Dendritic cell treated with granulocyte-macrophage colony-stimulating factor and Interleukin-4, amounts not matched to agents 40 ng/mL and 50 ng/mL, for 4 days (primary cell): ENCODE results near the gene CIRBP.
A peak's percentile ranks its signal among the peaks of the same experiment; 100 is the strongest.

ENCODE experiments used
- H3K27ac Mint-ChIP-seq: one replicate; pipeline ENCODE4 v1.8.0; 2022; ENCODE audit warnings: mild to moderate bottlenecking, mixed read lengths
- H3K27me3 Mint-ChIP-seq: one replicate; pipeline ENCODE4 v1.8.0; 2022; ENCODE audit warnings: mild to moderate bottlenecking, mixed read lengths
- H3K36me3 Mint-ChIP-seq: one replicate; pipeline ENCODE4 v1.8.0; 2022; ENCODE audit warnings: low read depth, mixed read lengths
- H3K4me1 Mint-ChIP-seq: one replicate; pipeline ENCODE4 v1.8.0; 2022; ENCODE audit warnings: low read depth, mixed read lengths
- H3K4me3 Mint-ChIP-seq: one replicate; pipeline ENCODE4 v1.8.0; 2022; ENCODE audit warnings: mild to moderate bottlenecking, moderate library complexity, mixed read lengths
- H3K9me3 Mint-ChIP-seq: one replicate; pipeline ENCODE4 v1.8.0; 2022; ENCODE audit warnings: mixed read lengths
- intact Hi-C: fragments of 100-400 bp; cut with micrococcal nuclease; formaldehyde crosslinking; loops from one replicate; pipeline ENCODE4 v1.15.0; 2022

Gene CIRBP

GRCh38 chr19:1285737-1286360 lies 16.7 kb downstream of the CIRBP start, which contains the start of gene EFNA2:
Gene EFNA2 (plus strand): TSS chr19:1285873. CDS start chr19:1286169, 296 bp downstream.
- Mint-ChIP-seq H3K4me1 (peaks cover 10% of the 10 kb centered on the region), H3K27ac (no peak within 1 kb of the TSS), H3K4me3 (peak within 1 kb of the TSS; percentile 62), H3K36me3 (no peaks in the 10 kb centered on the region), H3K27me3 (peaks cover 71% of the 10 kb centered on the region), H3K9me3 (no peaks in the 10 kb centered on the region)
- intact Hi-C loops, result no loop called here

DNA sequence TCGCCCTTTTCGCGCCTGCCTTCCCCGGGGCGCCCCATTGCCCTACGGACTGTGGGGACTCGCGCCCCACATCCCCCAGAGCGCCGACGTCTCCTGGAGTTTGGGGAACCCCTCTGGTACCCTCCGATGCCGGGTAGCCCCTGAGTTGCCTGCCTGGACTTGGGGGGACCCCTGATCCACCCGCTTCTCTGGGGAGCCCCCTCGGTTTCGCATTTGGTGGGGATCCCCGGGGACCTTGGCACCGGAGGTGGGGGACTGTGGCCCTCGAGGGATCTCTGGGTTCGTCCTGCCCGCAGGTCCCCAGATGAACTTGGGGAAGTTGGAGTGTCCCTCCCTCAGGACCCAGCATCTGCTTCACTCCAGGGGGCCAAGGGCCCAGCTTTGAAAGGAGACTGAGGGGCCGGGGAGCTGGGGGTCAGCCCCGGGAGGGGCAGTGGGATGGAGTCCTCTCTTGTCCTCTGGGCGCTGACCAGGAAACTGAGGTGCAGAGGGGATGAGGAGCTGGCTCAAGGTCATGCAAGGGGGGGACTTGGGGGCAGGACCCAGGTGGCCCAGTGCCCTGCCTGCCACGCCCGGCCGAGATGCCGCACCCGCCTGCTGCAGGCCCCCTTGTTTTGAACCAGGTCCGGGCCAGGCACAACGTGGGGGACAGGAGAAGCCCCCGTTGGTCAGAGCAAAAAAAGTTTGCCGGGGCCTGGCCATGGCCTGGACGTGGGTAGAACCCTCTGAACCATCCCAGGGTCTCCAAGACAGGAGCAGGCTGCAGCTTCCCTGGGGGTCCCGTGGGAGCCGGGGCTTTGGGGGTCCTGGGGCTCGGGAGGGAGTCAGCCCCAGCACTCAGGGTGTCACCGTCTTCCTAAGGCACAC lies 17.6 kb downstream of the CIRBP start:
- Mint-ChIP-seq H3K9me3 (no peaks in the 10 kb centered on the region), H3K36me3 (no peaks in the 10 kb centered on the region), H3K4me1 (peaks cover 8% of the 10 kb centered on the region), H3K4me3 (peak overlapping the region; percentile 62), H3K27ac (no peak overlapping the region), H3K27me3 (peaks cover 71% of the 10 kb centered on the region)
- intact Hi-C loops, result no loop called here

- intact Hi-C loops, result no loop called here
- Mint-ChIP-seq H3K4me3 (no peak overlapping the region), H3K36me3 (no peaks in the 10 kb centered on the region), H3K27me3 (peaks cover 77% of the 10 kb centered on the region), H3K4me1 (peaks cover 5% of the 10 kb centered on the region), H3K9me3 (no peaks in the 10 kb centered on the region), H3K27ac (no peak overlapping the region)
Measured at GRCh38 chr19:1287354-1288225, 18.5 kb downstream of the CIRBP start.

DNA sequence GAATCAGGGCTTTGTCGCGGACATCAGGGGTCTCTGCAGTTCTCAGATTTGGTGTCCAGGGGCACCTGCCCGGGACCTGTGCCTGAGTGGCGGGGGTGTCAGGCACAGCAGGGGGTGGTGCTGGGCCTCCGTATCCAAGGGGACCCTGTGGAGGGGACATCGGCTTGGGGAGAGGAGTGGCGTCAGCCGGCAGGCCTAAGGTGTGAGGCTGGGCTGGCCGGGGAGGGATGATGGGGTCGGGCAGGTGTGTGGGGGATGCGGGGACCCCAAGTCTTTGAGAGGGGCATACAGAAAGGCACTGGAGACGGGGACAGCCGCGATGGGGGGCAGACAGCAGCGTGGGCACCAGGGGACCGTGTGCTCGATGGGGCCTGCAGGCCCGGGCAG lies 19.1 kb downstream of the CIRBP start:
- Mint-ChIP-seq H3K36me3 (no peaks in the 10 kb centered on the region), H3K27ac (no peak overlapping the region), H3K4me1 (peaks cover 5% of the 10 kb centered on the region), H3K9me3 (no peaks in the 10 kb centered on the region), H3K27me3 (peaks cover 75% of the 10 kb centered on the region), H3K4me3 (no peak overlapping the region)
- intact Hi-C loops, result no loop called here

- no peaks in the 10 kb centered on the region for H3K36me3 Mint-ChIP-seq
- no peaks in the 10 kb centered on the region for H3K9me3 Mint-ChIP-seq
- H3K4me3 Mint-ChIP-seq, result peak overlapping the region; percentile 30
- H3K27ac Mint-ChIP-seq, result no peak overlapping the region
- H3K4me1 Mint-ChIP-seq, result peaks cover 5% of the 10 kb centered on the region
- H3K27me3 Mint-ChIP-seq, result peaks cover 75% of the 10 kb centered on the region
- intact Hi-C loops, result no loop called here
Measured at GRCh38 chr19:1288833-1289685, 19.9 kb downstream of the CIRBP start.

GRCh38 chr19:1289686-1290025 lies 20.5 kb downstream of the CIRBP start:
- peaks cover 8% of the 10 kb centered on the region for H3K4me1 Mint-ChIP-seq
- no peaks in the 10 kb centered on the region for H3K36me3 Mint-ChIP-seq
- peaks cover 75% of the 10 kb centered on the region for H3K27me3 Mint-ChIP-seq
- intact Hi-C loops, result no loop called here
- no peak overlapping the region for H3K27ac Mint-ChIP-seq
- H3K4me3 Mint-ChIP-seq, result no peak overlapping the region
- H3K9me3 Mint-ChIP-seq, result no peaks in the 10 kb centered on the region

DNA sequence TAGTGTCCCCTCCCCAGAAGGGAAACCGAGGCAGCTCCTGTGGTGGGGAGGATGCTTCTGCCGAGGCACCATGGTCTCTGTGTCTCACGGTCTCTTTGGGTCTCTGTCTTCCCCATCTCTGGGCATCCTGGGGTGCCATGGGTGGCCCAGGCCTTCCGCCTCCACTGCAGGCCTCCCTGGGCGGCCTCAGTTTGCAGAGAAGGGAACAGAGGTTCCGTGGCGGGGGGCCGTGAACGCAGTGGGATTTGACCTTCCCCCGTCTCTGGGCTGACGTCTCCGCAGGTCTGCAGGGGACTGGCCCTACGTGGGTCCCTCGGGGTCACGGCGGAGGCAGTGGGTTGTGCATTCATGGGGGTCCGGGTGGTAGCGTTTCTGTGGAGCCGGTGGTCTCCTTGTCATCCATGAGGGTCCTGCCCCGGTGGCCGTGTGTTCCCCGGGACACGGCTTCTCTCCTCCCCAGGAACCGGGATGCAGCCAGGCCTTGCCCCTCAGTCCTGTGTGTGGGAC lies 21.1 kb downstream of the CIRBP start:
- H3K27me3 Mint-ChIP-seq, result peaks cover 75% of the 10 kb centered on the region
- H3K9me3 Mint-ChIP-seq, result no peaks in the 10 kb centered on the region
- H3K36me3 Mint-ChIP-seq, result no peaks in the 10 kb centered on the region
- H3K4me3 Mint-ChIP-seq, result no peak overlapping the region
- intact Hi-C loops, result no loop called here
- peaks cover 14% of the 10 kb centered on the region for H3K4me1 Mint-ChIP-seq
- H3K27ac Mint-ChIP-seq, result no peak overlapping the region

DNA sequence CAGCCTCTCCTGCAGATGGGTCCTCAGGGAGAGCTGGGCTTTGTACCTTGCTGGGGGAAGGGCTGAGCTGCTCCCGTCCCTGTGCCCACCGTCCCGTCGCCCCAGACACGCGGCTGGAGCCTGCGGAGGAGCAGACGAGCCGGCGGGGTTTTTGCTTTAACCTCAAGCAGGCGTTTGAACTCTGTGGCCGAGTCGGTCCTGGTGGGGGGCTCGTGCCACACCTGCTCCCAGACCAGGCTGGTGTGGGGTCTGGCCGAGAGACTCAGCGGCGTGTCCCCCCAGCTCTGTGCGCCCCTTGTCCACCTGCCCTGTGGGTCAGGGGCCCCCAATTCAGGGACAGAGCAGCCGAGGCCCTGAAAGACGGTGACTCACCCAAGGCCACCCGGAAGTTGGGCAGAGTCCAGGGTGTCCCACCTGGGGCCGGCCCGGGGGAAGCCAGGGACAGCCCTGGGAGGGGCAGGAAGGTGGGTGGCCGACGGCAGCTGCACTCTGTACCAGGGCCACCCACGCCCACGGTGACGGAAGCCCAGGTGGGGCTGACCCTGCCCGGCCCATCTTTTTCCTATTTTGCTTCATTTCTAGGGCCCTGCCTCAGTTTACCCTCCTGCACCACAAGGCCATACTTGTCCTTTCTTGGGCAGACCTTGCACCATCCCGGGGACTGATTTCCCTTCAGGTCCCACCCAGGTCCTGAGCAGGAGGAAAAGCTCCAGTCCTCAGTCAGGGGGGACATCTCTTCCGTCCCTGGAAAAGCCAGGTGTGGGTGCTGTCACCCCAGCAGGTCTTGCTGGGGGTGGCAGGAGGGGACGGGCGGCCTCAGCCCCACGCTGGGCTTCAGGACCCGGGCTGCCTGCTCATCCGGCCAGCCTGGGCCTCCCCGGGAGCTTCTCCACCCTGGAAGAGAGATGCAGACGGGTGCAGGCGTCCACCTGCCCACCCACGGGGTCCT lies 21.8 kb downstream of the CIRBP start:
- intact Hi-C loops, result no loop called here
- Mint-ChIP-seq H3K4me1 (peaks cover 18% of the 10 kb centered on the region), H3K36me3 (no peaks in the 10 kb centered on the region), H3K27ac (no peak overlapping the region), H3K4me3 (no peak overlapping the region), H3K27me3 (peaks cover 78% of the 10 kb centered on the region), H3K9me3 (no peaks in the 10 kb centered on the region)

DNA sequence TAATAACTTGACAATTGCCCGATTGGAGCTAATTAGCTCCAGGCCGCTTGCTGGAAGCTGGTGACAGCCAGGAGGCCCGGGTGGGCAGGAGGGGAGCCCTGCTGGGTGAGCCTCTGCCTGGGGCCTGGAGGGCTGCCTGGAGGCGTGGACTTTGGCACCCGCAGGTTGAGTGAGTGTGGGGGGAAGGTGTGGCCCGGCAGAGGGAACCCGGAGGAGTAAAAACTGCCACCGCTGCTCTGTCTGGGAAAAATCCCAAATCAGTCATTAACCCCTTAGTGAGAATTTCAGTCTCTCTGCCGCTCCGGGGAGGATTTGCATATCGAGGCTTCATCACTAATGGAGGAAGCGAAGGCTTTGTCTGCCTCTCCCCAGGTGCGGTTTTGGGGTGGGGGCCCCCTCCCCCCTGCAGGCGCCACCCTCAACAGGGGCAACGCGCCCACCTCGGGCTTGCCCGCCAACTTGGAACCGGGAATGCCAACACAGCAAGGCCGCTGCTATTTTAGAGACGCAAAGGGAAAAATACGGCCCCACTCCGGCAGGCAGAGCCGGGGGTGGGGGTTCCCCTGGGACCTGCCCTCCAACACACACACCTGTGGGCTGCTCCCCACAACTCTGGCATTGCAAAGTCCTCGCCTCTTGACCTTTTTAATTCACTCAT lies 22.8 kb downstream of the CIRBP start:
- Mint-ChIP-seq H3K4me3 (no peak overlapping the region), H3K27me3 (peaks cover 78% of the 10 kb centered on the region), H3K36me3 (no peaks in the 10 kb centered on the region), H3K27ac (no peak overlapping the region), H3K9me3 (no peaks in the 10 kb centered on the region), H3K4me1 (peaks cover 13% of the 10 kb centered on the region)
- intact Hi-C loops, result no loop called here

DNA sequence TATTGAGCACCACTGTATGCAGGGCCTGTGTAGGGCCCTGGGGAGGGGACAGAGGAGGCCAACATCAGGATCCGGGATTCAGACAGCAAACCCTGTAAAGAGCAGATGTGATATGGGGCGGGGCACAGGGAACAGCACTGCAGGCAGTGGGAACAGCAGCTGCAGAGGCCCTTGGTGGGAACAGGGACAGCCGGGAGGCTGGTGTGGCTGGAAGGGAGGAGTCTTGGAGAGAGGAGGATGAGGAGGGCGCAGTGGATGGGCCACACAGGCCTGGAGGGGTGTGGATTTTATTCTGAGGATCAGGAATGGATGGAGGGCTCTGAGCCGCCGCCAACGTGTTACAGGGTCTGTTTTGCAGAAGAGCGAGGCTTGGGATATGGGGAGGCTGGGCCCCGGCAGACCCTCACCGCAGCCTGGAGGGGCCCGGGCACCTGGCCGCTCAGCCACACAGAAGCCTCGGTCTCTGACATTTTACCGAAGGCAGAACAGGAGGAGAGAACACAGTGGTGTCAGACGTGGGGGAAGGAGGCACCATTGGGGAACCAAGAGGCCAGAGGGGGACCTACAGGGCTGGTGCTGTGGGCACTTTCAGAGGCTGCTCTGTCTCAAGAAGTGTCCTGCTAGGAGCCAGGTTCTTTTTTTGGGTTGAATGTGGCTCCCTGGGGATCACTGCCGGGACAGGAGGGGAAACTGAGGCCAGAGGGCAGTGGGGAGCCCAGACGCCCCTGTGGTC lies 23.5 kb downstream of the CIRBP start:
- no peak overlapping the region for H3K27ac Mint-ChIP-seq
- H3K27me3 Mint-ChIP-seq, result peaks cover 77% of the 10 kb centered on the region
- intact Hi-C loops, result no loop called here
- no peak overlapping the region for H3K4me3 Mint-ChIP-seq
- no peaks in the 10 kb centered on the region for H3K36me3 Mint-ChIP-seq
- peaks cover 13% of the 10 kb centered on the region for H3K4me1 Mint-ChIP-seq
- H3K9me3 Mint-ChIP-seq, result no peaks in the 10 kb centered on the region

GRCh38 chr19:1293782-1294604 lies 24.9 kb downstream of the CIRBP start:
- intact Hi-C loops, result no loop called here
- Mint-ChIP-seq H3K27ac (no peak overlapping the region), H3K4me1 (peaks cover 13% of the 10 kb centered on the region), H3K36me3 (no peaks in the 10 kb centered on the region), H3K9me3 (no peaks in the 10 kb centered on the region), H3K27me3 (peaks cover 68% of the 10 kb centered on the region), H3K4me3 (no peak overlapping the region)
